ENCODE results near the gene CCDC106.

DNA sequence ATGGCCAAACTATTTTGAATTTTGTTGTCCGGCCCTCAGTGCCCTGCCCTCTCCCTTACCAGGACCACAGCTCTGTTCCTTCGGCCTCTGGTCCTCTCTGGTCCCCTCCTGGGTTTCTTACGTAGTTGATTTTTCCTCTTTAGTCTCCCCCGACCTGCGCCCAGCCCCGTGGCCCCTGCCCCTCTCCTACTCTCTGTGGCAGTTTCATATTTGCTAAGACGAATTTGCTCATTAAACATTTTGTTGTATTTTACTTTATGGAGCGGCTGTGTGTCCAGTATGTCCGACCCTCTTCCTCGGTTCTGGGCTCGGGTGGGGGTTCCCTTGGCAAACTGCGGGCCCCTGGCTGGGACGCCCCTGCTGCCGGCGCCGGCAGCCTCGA lies 26.4 kb downstream of the CCDC106 start:
- TF ChIP-seq, protein P1, sequence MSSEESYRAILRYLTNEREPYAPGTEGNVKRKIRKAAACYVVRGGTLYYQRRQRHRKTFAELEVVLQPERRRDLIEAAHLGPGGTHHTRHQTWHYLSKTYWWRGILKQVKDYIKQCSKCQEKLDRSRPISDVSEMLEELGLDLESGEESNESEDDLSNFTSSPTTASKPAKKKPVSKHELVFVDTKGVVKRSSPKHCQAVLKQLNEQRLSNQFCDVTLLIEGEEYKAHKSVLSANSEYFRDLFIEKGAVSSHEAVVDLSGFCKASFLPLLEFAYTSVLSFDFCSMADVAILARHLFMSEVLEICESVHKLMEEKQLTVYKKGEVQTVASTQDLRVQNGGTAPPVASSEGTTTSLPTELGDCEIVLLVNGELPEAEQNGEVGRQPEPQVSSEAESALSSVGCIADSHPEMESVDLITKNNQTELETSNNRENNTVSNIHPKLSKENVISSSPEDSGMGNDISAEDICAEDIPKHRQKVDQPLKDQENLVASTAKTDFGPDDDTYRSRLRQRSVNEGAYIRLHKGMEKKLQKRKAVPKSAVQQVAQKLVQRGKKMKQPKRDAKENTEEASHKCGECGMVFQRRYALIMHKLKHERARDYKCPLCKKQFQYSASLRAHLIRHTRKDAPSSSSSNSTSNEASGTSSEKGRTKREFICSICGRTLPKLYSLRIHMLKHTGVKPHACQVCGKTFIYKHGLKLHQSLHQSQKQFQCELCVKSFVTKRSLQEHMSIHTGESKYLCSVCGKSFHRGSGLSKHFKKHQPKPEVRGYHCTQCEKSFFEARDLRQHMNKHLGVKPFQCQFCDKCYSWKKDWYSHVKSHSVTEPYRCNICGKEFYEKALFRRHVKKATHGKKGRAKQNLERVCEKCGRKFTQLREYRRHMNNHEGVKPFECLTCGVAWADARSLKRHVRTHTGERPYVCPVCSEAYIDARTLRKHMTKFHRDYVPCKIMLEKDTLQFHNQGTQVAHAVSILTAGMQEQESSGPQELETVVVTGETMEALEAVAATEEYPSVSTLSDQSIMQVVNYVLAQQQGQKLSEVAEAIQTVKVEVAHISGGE (tag by site-specific recombination; conservative IDR thresholded peaks at IDR 0.05; ENCODE audit: low read depth), result no peak
- TF ChIP-seq ZNF362 (tag by site-specific recombination; IDR thresholded peaks at IDR 0.05) (no peak), ZBTB20 (tag by site-specific recombination; IDR thresholded peaks at IDR 0.05) (no peak), ZNF146 (tag by site-specific recombination; IDR thresholded peaks at IDR 0.05) (no peak), GLIS2 (tag by site-specific recombination; IDR thresholded peaks at IDR 0.05) (no peak), ZNF777 (tag by site-specific recombination; IDR thresholded peaks at IDR 0.05; ENCODE audit: borderline replicate concordance) (no peak)
- TF ChIP-seq, protein P2, sequence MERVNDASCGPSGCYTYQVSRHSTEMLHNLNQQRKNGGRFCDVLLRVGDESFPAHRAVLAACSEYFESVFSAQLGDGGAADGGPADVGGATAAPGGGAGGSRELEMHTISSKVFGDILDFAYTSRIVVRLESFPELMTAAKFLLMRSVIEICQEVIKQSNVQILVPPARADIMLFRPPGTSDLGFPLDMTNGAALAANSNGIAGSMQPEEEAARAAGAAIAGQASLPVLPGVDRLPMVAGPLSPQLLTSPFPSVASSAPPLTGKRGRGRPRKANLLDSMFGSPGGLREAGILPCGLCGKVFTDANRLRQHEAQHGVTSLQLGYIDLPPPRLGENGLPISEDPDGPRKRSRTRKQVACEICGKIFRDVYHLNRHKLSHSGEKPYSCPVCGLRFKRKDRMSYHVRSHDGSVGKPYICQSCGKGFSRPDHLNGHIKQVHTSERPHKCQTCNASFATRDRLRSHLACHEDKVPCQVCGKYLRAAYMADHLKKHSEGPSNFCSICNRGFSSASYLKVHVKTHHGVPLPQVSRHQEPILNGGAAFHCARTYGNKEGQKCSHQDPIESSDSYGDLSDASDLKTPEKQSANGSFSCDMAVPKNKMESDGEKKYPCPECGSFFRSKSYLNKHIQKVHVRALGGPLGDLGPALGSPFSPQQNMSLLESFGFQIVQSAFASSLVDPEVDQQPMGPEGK (tag by site-specific recombination; IDR thresholded peaks at IDR 0.05), result no peak
- TF ChIP-seq, protein P3, sequence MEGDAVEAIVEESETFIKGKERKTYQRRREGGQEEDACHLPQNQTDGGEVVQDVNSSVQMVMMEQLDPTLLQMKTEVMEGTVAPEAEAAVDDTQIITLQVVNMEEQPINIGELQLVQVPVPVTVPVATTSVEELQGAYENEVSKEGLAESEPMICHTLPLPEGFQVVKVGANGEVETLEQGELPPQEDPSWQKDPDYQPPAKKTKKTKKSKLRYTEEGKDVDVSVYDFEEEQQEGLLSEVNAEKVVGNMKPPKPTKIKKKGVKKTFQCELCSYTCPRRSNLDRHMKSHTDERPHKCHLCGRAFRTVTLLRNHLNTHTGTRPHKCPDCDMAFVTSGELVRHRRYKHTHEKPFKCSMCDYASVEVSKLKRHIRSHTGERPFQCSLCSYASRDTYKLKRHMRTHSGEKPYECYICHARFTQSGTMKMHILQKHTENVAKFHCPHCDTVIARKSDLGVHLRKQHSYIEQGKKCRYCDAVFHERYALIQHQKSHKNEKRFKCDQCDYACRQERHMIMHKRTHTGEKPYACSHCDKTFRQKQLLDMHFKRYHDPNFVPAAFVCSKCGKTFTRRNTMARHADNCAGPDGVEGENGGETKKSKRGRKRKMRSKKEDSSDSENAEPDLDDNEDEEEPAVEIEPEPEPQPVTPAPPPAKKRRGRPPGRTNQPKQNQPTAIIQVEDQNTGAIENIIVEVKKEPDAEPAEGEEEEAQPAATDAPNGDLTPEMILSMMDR (tag by site-specific recombination; IDR thresholded peaks at IDR 0.05), result no peak
